GM19395 (cell line): ENCODE results near the gene MT4.
"Not testable (repeated sequence)": the region's sequence is repeated elsewhere in the genome, so short reads cannot be mapped to it uniquely, and the experiment has no call there.

Source experiments
- ATAC-seq: cut with Tn5 transposase; IDR thresholded peaks from one replicate; pipeline ENCODE4 v1.9.1; 2021; ENCODE audit warnings: mild to moderate bottlenecking, moderate library complexity; ENCODE audit not compliant: unreplicated experiment

MT4 gene

GRCh38 chr16:56558024-56558747, 6.7 kb upstream of the MT4 start:
- ATAC-seq: no peak

DNA sequence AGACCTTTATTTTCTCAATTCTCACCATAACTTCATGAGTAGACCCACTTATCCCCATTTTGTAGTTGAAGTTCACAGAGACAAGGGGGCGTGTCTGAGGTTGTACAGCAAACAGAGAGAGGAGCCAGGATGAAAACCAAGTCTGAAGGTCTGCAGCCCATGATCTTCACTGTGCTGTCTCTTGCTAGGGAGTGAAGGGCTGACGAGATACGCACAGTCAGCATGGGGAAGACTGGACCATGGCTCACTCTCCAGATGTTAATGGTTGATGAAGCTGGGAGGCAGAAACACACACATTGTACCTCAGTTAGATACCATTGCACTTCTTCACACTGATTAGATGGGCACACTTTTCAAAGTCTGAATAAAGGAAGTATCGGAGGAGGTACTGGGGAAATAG, 5.8 kb upstream of the MT4 start:
- no peak for ATAC-seq

GRCh38 chr16:56560447-56560846, 4.4 kb upstream of the MT4 start:
- no peak for ATAC-seq

DNA sequence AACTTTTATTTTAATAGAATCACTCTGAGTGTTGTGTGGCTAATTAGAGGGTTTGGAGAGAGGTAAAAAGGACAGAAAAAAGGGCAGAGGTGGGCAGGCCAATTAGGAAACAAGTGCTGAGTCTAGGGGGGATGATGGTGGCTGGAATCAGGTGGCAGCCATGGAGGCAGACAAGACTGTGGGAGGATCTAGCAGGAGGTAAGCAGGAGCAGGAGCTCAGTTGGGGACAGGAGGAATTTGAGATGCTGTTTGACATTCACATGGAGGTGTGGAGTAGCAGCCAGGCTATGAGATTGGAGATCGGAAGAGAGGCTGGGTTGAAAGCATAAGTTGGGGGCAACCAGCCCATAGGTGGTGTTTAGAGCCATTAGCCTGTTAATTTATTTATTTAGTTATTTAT, 3.7 kb upstream of the MT4 start:
- no peak for ATAC-seq

- no peak for ATAC-seq
Measured at GRCh38 chr16:56569971-56570370, 5.1 kb downstream of the MT4 start.

GRCh38 chr16:56571525-56571924, 6.7 kb downstream of the MT4 start:
- ATAC-seq: no peak

DNA sequence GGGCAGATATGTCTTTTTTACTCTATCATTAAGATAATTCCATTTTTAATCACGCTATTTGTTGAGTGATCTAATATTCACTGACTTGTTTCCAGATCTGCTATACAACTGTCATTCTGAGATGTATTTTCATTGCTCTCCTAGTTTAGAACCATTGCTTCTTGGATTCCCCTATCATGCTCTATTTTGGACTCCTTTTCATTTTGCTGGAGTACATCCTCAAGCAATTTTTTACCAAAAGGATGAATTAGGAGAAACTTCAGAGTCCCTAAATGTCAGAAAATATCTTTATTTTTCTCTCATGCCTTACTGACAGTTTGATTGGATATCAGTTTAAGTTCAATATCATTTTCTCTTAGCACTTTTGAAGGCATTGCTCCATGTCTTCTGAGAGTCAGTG, 9.8 kb downstream of the MT4 start:
- no peak for ATAC-seq

GRCh38 chr16:56576585-56577299, 11.9 kb downstream of the MT4 start:
- ATAC-seq: peak; percentile 79

- ATAC-seq: no peak
Measured at GRCh38 chr16:56577300-56577625, 12.4 kb downstream of the MT4 start.

DNA sequence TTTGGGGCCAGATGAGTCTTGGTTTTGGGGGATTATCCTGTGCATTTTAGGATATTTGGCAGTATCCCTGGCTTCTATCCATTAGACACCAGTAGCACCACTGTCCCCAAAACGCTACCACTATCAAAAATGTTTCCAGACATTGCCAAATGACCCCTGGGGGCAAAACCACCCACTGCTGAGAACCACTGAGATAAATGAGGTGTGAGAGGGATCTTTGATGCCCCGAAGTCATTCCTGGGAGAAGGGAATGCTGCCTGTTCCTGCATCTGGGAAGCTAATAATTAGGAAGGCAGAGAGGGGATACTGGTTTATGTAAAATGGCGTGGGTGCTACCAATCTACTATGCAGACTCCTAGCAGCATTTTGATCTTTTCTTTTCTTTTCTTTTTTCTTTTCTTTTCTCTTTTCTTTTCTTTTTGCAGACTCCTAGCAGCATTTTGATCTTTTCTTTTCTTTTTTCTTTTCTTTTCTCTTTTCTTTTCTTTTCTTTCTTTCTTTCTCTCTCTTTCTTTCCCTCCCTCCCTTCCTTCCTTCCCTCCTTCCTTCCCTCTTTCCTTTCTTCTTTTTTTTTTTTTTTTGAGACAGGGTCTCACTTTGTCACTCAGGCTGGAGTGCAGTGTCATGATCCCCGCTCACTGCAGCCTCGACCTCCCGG, 15.6 kb downstream of the MT4 start:
- no peak for ATAC-seq

GRCh38 chr16:56582911-56583310, 18.0 kb downstream of the MT4 start:
- not testable (repeated sequence) for ATAC-seq

GRCh38 chr16:56583351-56584168, 18.7 kb downstream of the MT4 start:
- no peak for ATAC-seq

- ATAC-seq: no peak
Measured at GRCh38 chr16:56584276-56584675, 19.4 kb downstream of the MT4 start.

DNA sequence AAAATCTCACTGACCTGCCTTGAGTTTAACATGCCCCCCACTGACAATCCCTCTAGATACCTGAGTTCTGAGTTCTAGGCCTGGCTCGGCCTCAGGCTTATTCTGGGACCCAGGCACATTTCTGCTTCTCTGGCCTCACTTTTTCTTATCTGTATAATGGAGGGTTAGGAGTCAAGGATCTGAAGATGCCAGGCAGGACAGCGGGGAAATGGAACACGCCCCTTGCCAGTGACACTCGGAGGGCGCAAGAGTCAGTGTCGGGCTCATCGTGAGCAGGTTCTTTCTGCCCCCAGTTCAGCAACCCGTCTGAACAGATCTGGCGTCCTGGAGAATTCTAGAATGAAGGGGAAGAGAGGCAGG, 23.9 kb downstream of the MT4 start:
- no peak for ATAC-seq

GRCh38 chr16:56589141-56590039, 24.5 kb downstream of the MT4 start, which contains the start of gene MT3:
Gene MT3 (plus strand): TSS chr16:56589528. CDS start chr16:56589591, 63 bp downstream.
- no peak for ATAC-seq

DNA sequence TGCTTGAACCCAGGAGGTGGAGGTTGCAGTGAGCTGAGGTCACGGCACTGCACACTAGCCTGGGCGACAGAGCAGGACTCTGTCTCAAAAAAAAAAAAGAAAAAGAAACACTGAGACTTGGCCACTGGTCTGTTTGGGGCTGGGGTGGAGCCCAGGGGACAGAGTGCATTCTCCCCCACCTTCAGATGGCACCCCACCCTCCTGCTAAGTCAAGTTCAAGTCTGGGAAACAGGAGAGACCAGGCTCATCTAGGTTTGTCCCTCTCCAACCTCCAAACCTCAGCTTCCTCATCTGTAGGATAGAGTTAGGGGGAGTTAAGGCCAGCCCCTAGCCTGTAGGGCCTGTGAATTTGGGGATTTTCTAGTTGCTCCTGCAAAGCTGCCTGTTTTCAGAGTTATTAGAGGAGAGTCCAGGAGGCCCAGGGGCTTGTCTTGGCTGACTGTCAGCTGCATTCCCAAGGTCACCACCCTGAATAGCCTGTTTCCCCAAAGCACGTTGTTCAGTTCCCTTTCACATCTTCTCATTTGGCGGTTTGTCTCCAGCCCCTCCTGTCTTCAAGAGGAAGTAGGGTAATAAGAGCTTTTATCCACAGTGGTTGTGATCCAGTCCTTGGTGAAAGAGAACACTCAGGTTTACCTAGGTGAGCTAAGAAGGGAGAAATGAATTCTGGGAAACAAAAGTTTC, 26.6 kb downstream of the MT4 start:
- no peak for ATAC-seq

DNA sequence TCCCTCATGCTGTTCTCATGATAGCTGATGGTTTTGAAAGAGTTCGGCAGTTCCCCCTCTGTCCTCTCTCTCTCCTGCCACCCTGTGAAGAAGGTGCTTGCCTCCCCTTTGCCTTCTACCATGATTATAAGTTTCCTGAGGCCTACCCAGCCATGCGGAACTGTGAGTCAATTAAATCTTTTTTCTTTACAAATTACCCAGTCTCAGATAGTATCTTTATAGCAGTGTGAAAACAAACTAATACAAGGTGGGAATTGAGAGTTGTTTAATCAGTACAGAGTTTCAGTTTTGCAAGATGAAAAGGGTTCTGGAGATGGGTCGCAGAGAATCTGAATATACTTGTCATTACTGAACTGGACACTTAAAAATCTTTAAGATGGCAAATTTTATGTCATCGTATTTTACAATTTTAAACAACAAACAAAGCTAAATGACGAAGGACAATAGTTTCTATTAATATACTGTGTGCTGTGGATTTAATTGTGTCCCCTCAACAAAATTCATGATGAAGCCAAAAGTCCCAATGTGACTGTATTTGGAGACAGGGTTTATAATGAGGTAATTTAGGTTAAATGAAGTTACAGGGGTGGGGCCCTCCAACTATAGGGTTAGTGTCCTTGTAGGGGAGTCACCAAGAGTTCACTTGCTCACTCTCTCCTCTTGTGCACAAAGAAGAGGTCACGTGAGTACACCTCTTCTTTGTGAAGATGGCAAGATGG, 28.9 kb downstream of the MT4 start:
- no peak for ATAC-seq

DNA sequence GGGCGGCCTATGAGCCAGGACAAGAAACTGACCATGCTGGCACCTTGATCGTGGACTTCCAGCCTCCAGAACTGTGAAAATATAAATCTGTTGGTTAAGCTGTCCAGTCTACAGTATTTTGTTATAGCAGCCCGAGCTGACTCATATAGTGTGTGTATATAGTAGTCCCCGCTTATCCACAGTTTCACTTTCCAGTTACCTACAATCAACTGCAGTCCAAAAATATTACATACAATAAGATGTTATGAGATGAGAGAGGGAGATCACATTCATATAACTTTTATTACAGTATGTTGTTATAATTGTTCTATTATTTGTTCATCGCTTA, 29.4 kb downstream of the MT4 start:
- ATAC-seq: no peak

DNA sequence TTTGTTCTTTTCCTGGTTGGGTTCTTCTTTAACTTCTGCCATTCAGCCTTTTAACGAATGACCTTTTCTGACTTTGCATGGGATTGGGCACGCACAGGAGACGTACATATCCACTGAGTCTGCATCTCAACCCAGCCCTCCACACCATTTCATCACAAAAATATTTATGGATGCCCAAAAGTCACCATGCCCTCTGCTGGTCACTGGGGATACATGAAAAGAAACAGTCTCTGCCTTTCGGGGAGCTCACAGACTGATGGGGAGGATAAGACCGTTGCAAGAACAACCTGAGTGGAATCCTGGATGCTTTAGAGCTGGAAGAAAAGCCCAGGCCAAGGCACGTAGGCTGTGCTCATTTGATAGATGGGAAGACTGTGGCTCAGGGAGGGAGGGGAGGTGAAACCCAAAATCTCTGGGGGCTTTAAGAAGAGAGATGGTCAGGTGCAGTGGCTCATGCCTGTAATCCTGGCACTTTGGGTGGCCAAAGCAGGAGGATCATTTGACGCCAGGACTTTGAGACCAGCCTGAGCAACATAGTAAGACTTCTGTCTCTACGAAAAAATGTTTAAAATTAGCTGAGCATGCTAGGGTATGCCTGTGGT, 35.6 kb downstream of the MT4 start:
- ATAC-seq: no peak
